Germinal center (tissue), 1 donor: Measurements from ENCODE around the gene EFNA2.

Source experiments
- DNase-seq: peaks from one replicate; pipeline ENCODE4 v3.0.0; 2012; ENCODE audit warnings: mixed read lengths, low spot score

EFNA2 gene

GRCh38 chr19:1260749-1261537, 24.7 kb upstream of the EFNA2 start:
- DNase-seq = peak; percentile 94

- DNase-seq = no peak
Observed at GRCh38 chr19:1261538-1261797, 24.2 kb upstream of the EFNA2 start.

- DNase-seq = no peak
Observed at GRCh38 chr19:1261798-1262622, 23.7 kb upstream of the EFNA2 start.

GRCh38 chr19:1262623-1263123, 23.0 kb upstream of the EFNA2 start:
- DNase-seq = no peak

GRCh38 chr19:1263188-1263587, 22.5 kb upstream of the EFNA2 start:
- DNase-seq = no peak

GRCh38 chr19:1264801-1265614, 20.7 kb upstream of the EFNA2 start:
- peak; percentile 69 for DNase-seq

GRCh38 chr19:1265615-1266128, 20.0 kb upstream of the EFNA2 start:
- no peak for DNase-seq

GRCh38 chr19:1266129-1266915, 19.4 kb upstream of the EFNA2 start:
- peak; percentile 86 for DNase-seq

GRCh38 chr19:1266916-1267476, 18.7 kb upstream of the EFNA2 start:
- no peak for DNase-seq

GRCh38 chr19:1267477-1268225, 18.0 kb upstream of the EFNA2 start:
- no peak for DNase-seq

GRCh38 chr19:1268226-1269064, 17.2 kb upstream of the EFNA2 start:
- DNase-seq = no peak

- peak; percentile 97 for DNase-seq
Observed at GRCh38 chr19:1269065-1269477, 16.6 kb upstream of the EFNA2 start, which contains the start of gene CIRBP. Gene CIRBP (plus strand): TSS chr19:1269332. CDS start chr19:1270934, 1,602 bp downstream.

- peak; percentile 88 for DNase-seq
Observed at GRCh38 chr19:1269478-1270212, 16.0 kb upstream of the EFNA2 start.

- no peak for DNase-seq
Observed at GRCh38 chr19:1270213-1270853, 15.3 kb upstream of the EFNA2 start.

GRCh38 chr19:1270854-1271527, 14.7 kb upstream of the EFNA2 start:
- no peak for DNase-seq

GRCh38 chr19:1271528-1272422, 13.9 kb upstream of the EFNA2 start:
- DNase-seq = no peak
